ENCODE data around the gene SMURF1.
"Not testable (repeated sequence)": the region's sequence is repeated elsewhere in the genome, so short reads cannot be mapped to it uniquely, and the experiment has no call there.

The SMURF1 gene

DNA sequence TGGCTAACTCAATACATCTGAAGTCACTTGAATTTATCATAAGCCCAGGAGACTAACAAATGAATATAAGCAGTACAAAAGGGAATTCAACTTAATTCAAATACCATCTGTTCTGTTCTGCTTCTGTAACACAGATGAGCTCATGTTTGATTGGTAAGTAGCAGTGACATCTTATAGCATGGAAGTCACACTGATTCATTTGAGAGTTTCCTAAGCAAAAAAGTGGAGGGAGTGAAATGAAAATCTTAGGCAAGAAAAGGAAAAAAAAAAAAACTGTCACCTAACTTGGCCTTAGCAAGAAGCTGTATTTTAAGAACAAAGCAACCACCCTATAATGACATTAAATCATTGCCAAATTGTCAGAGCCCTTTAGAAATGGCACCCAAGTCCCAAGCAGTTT lies 49.5 kb downstream of the SMURF1 start:
- DNase-seq, result no peak

DNA sequence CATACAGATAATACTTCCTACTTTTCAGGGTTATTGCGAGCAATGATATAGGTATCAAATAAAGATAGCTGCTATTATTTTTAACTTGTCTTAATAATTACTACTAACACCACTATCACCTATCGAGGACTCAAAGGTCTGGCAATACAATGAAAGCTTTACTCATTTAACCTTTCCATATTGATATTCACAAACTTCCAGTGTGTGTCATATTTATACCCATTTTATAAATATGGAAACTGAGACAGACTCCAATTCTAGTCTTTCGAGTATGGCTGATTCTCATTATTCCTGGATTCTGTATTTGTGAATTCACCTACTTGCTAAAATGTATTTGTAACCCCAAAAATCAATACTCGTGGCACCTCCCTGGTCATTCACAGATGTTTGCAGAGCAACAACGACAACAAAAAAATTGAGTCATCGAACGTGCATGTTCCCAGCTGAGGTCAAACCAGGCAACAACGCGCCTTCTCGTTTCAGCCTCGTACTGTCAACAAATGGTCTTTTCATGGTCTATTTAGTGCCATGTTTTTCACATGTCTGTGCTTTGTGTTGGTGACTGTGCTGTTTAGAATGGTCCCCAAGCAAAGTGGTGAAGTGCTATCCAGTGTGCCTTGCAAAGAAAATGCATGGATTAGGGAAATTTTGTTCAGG lies 51.7 kb downstream of the SMURF1 start:
- no peak for DNase-seq

DNA sequence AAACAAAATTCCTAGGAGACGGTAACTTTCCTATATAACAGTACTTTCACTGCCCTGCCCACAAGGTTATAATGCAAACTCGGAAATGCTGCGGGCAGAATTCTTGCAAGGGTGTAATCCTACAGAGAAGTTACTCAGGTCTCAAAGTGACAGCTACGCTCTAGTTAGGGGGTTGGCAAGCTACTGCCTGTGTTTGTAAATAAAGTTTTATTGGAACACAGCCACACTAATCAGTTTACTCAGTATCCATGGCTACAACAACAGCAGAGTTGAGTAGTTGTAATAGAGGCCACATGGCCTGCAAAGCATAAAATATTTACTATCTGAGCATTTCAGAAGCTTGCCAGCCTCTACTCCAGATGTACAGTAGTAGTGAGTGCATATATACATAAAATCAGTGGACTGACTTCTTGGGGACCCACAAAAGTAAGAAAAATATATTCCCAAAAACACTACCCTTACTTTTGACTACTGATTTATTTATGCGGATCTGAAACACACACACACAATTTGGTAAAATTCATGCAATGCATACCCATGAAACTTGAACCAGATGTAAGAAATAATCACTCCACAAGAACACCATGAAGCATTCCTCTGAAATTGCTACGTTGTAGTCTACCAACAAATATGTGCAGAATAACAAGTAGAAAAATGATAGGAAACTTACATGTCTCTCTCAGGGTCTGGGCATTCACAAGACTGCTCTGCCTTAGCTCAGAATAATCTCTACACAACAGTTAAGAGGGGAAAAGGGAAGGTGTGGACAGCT lies 53.0 kb downstream of the SMURF1 start:
- no peak for DNase-seq

DNA sequence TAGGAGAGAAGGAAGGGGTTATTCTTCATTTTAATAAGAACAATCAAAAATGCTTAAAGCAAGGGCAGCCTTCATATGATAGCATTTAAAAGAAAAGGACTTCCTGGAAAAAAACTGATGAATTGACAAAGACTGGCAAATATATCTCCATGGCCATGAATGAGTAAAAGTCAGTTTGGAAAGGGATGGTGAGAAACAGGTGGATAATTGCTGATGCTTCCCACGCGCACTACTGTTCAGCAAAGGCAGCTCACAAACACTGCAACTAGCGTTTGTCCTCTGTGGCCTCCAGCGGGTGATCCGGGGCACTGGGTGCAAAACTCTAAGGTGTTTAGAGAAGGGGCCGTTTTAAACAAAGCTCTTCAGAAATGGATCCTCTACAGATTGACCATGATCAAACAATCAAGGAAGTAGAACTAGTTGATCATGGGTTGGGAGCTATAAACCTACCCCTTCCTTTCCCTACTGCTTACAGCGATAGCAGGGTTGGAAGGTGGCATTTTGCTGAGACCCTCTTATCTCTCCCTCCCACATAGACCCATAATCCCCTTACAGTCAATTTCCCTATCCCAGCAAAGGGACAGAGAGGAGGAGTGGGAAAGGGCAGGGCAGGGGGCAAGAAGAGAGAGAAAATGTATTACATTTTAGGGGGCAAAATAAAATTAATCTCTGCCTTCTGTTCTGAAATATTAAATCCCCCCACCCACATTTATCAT lies 53.8 kb downstream of the SMURF1 start:
- no peak for DNase-seq

DNA sequence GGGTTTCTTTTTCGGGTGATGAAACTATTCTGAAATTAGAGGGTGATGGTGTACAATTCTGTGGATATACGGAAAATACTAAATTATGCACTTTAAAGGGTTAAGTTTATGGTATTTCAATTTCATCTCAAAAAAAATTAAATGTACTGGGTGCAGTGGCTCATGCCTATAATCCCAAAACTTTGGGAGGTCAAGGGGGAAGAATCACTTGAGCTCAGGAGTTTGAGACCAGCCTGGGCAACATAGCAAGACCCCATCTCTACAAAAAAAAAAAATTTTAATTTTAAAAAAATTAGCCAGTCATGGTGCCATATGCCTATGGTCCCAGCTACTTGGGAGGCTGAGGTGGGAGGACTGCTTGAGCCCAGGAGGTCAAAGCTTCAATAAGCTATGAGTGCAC lies 57.0 kb downstream of the SMURF1 start:
- no peak for DNase-seq

DNA sequence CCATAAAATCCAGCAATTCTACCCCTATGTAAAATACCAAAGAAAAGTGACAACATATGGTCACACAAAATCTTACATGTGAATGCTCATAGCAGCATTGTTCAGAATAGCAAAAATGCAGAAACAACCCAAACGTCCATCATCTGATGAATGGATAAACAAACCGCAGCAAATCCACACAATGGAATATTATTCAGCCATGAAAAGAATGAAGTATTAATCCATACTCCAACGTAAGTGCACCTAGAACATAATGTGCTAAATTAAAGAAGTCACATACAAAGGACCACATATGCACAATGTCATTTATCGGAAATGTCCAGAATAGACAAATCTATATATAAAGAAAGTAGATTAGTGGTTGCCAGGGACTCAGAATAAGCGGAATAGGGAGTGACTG lies 57.4 kb downstream of the SMURF1 start:
- no peak for DNase-seq

DNA sequence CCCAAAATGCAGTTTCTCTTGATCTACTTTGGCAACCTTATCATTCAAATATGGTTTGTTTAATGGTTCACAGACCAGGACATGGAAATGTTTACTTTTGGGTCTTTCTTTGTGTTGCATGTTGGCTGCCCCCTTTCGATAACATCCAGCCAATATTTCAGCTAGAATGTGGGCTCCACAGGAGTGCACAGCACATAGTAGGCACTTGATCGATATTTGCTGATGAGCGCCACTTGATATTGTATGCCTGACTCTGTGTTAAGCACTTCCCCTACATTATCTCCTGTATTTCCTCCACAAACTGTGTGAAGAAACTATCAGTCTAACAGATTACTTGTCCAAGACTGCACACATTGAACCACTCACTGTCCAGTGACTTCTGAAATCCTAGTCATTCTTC lies 60.2 kb downstream of the SMURF1 start:
- DNase-seq, result no peak

DNA sequence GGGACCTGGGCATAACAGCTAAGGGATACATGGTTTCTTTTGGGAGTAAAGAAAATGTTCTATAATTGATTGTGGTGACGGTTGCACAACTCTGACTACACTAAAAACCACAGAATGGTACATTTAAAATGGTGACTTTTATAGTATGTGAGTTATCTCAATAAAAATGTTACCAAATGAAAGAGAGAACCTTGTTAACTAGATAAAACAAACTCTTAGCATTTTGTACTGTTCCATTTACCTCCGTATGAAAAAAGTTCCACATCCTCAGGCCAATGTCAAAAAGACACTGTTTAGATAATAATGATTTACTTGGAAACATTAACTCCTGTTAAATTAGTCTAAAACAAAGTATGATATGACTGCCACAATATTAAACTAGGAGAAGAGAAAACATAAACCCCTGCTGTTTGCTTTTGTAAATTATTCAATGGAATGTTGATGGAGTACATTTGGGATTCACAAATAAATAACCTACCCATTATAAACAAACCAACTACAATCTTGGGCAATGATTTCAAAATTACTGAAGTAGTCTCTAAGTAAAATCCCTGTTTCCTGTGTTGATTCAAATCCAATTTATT lies 60.7 kb downstream of the SMURF1 start:
- DNase-seq, result peak; percentile 22

DNA sequence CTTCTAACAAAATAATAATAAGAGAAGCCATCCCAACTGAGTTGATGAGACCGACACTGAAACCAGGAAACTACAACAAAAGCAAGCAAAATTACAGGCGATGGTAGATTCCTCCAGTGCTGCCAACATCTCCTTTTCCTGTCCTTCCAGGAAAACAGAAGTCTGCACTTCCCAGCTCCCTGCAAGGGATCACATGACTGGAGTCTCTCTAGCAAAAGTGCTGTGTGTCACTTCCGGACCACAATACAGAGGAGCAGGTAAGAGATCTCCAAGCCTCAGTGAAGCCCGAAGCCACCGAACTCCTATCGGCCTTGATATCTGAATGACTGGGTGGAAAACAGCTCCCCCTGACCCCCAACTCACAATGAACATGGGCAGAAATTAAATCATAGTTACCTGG lies 63.2 kb downstream of the SMURF1 start:
- DNase-seq, result no peak

DNA sequence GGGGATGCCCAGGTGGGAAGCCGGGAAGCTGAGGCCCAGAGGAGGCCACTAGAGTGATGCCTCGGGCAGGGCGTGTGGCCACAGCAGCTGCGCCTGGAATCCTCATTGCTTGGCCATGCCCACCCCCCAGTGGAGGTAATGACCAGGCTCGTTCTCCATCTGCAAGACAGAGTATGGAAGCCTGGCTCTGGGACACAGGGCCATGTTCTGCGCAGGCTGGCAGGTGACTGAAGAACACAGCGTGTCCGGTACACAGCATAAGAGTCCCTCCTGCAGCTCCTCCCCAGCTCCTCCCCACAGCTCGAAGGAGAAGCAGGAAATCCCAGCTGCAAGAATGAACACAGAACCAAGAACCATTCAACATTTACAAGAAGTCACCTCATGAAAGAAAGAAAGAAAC lies 64.8 kb downstream of the SMURF1 start:
- DNase-seq, result no peak

DNA sequence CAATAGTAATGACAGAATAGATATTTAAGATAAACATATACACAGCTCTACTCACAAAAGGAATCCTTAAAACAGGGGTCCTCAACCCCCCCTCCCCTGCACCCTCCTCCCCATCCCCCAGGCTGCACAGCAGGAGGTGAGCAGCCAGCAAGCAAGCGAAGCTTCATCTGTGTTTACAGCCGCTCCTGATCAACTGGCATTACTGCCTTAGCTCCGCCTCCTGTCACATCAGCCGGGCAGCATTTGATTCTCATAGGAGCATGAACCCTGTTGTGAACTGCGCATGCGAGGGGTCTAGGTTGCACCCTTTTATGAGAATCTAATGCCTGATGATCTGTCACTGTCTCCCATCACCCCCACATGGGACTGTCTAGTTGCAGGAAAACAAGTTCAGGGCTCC lies 65.5 kb downstream of the SMURF1 start:
- DNase-seq, result no peak

DNA sequence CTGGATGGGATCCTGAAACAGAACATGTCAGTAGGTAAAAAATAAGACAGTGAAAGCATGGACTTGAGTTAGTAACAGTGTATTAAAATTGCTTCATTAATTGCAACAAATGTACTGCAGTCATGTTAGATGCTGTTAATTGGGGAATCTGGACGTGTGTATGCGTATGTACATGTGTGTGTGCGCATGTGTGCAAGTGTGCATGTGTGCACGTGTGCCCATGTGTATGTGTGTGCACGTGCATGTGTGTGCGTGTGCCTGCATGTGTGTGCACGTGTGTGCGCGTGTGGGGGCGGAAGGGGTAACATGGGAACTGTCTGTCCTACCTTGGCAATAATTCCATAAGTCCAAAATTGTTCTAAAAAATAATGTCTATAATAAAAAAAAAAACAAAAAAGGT lies 67.3 kb downstream of the SMURF1 start:
- DNase-seq, result no peak

DNA sequence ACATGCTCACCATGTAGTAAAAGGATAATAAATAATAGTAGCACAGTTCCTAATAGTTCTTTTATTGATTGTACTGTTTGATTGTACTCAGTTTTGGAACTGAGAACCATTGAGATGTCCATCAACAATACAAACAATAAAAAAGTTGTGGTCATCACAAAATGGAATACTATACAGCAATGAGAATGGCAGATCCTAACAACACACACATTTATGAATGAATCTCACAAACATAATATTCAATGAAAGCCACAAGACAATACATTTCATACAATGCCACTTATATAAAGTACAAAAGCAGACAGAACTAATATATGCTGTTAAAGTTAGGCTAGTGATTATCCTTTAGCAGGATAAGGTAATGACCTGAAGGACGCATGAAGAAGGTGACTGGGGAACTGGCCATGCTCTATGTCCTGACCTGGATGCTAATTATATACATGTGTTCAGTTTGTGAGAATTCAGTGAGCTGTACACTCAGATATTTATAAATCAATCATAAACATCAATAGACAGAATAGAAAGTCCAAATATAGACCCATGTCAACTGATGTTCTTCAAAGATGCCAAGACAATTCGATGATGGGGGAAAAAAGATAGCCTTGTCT lies 70.0 kb downstream of the SMURF1 start:
- DNase-seq, result no peak

DNA sequence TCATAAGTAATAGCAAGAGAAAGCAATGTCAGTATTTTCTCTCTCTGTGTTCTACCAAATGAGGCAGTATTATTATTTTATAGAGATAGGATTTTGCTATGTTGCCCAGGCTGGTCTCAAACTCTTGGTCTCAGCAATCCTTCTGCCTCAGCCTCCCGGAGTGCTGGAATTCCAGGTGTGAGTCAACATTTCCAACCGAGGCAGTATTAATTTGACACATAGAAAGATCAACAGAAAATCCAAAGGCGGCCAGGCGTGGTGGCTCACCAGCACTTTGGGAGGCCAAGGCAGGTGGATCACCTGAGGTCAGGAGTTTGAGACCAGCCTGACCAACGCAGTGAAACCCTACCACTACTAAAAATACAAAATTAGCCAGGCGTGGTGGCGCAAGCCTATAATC lies 71.8 kb downstream of the SMURF1 start:
- DNase-seq, result no peak

DNA sequence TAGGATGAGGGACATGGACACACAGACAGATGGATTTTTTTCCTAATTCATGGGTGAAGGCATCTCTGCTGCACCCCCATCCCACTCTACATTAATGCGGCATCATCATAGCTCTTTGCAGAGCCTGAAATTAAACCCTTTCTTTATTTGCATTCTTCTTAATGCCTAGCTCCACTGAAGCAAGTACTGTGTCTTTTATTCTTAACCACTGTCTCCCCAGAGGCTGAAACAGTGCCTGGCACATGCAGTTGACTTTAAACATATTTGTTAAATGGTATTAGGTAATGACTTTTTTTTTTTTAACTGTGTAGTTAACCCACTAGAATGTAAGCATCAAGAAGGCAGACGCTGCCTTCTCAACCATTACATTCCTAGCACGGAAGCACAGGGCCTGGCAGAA lies 73.5 kb downstream of the SMURF1 start:
- DNase-seq, result no peak

DNA sequence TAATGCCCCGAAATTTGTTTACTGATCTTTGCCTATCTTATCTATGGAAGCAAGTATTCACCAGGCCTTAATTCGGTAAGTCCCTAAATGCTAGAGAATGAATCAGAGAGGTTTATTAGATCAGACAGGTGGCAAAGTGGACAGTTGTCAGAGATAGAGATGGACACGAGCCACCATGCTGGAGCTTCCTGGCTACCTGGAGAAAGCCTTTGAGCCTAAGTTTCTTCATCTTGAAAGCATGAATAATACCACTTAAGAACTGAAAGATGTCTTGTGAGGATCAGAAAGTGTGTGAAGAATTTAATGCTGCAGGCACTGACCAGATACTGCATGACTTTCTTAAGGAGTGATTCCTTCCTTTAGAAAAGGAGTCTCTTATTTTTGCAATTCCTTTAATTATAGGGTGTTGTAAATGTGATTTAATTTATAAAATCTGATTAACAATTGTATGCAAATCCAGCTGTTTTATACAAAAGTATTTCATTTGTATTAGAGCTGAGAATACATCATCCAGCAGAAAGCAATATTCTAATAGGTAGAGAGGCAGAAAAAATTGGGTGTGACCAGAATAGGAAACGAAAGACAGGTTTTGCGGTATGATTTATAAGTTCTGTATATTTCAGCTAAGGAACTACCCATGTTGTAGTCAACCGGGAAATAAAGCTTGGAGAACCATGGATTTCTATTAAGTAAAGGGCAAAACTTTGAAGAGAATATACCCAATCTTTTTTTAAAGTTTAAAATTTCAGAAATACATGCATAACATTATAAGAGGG lies 82.7 kb downstream of the SMURF1 start:
- no peak for DNase-seq

DNA sequence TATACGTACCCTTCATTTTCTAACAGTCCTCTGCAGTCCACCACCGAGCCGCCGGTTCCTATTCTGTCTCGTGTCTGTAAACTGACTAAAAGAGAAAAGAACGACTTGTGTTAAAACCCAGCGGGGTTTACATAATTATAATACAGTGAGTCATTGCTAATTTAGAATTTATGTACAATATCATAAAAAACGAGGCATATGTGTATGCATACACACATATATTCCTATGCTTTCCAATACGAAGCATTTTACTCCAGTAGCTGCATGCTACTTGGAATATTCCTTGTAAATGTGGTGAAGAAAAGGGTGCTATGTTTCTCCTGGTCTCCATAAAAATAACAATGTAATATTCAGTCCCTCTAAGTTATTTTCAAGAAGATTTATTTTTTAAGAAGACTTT lies 89.1 kb downstream of the SMURF1 start:
- no peak for DNase-seq

DNA sequence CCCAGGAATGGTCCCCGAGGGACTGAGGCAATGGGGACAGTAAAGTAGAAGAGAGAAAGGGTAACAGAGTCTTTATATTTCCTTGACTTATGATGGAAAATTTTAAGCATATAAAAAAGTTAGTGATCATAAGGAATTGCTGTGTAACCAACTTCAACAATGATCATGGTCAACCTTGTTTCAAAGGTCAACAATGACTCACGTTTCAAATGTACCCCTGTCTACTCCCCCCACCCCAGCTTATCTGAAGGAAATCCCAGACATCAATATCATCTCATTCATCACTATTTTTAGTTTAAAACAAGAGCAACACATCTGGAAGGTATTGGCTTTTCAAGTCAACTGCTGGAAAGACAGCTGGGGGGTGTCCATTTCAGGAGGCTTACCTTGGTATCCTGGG lies 92.9 kb downstream of the SMURF1 start:
- no peak for DNase-seq

DNA sequence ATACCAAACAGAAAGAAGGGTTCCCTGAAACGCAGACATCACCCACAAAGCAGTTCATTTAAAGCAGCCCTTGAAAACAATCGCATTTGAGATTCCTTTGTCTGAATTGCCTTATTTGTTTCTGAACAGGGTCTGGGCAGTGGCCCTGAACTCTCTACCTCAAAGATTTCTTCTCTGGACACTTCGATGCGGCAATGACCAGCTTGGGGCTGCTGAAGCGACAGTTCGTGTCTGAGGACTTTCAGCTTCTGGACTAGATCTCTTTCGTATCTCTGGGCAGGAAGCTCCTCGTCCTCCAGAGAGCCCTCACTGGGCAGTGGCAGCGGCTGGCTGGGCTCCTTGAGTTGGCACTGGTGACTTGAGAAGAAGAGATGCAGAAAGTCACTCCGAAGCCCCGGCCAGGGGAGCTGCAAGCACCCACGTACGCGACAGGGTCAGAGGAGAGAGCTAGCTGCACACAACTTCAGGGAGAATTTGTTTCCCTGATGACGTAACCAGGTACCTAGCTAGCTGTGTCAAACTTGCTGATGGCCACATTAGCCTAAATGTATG lies 96.3 kb downstream of the SMURF1 start:
- DNase-seq, result no peak

DNA sequence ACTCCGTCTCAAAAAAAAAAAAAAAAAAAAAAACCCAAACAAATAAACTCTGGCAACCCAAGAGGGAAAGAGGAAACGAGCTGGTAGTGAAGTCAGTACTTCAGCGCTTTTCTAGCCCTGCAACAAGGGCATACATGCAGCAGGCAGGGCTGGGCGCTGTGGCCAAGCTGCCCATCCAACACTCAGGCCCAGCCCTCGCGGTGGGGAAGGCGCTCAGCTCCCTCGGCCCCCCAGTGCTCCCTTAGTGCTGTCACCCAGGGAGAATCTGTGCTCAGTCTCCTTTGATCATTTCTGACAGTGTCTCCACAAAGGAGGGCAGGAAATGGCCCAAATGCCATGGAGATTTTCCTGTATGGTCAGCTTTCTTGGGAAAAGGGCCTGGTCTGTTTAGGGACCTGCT lies 97.2 kb downstream of the SMURF1 start:
- no peak for DNase-seq

DNA sequence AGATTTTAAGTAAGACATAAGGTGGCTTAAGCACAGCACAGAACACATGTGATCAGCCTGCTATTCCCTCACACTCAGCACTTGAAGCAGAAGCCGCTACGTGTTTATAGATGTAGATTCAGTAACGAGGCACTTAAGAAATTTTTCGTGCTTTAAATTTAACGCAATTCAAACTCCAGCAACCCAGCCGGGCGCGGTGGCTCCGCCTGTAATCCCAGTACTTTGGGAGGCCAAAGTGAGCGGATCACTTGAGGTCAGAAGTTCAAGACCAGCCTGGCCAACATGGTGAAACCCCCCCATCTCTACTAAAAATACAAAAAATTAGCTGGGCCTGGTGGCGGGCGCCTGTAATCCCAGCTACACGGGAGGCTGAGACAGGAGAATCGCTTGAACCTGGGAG lies 97.6 kb downstream of the SMURF1 start:
- DNase-seq, result not testable (repeated sequence)

DNA sequence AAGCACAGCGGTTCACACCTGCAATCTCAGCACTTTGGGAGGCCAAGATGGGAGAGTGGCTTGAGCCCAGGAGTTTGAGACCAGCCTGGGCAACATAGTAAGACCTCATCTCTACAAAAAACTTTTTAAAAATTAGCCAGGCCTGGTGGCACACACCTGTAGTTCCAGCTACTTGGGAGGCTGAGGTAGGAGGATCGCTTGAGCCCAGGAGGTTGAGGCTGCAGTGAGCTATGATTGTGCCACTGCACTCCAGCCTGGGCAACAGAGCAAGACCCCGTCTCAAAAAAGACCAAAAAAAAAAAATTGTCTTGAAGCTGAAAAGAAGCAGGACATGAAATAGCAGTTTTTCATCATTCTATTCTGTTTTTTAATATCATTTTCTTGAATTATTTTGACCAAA lies 99.0 kb downstream of the SMURF1 start:
- not testable (repeated sequence) for DNase-seq
